Non-pigmented ciliary epithelial cell (primary cell): Measurements from ENCODE around the gene DNAJB14.

Experiments used
- DNase-seq: peaks from one replicate; pipeline ENCODE4 v3.0.0-alpha.2; 2010; ENCODE audit warnings: low read depth

The DNAJB14 gene

DNA sequence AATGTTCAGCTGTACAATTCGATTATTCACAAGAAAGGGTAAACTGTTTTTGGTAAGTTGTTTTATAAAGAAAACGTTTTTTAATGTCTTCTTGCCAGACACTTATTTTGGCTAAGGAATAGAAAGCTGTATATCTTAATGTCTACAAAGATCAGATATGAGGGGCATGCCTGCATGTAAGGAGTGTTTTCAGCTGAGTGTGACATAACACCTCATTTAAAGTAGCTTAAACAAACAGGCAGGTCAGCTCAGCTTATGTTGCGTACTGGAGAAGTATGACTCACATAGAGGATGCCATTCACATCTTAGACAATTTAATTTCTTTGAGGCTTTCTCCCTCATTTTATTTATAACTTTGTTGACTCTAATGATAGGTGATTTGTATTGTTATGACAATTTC lies 82.6 kb downstream of the DNAJB14 start:
- DNase-seq = no peak

DNA sequence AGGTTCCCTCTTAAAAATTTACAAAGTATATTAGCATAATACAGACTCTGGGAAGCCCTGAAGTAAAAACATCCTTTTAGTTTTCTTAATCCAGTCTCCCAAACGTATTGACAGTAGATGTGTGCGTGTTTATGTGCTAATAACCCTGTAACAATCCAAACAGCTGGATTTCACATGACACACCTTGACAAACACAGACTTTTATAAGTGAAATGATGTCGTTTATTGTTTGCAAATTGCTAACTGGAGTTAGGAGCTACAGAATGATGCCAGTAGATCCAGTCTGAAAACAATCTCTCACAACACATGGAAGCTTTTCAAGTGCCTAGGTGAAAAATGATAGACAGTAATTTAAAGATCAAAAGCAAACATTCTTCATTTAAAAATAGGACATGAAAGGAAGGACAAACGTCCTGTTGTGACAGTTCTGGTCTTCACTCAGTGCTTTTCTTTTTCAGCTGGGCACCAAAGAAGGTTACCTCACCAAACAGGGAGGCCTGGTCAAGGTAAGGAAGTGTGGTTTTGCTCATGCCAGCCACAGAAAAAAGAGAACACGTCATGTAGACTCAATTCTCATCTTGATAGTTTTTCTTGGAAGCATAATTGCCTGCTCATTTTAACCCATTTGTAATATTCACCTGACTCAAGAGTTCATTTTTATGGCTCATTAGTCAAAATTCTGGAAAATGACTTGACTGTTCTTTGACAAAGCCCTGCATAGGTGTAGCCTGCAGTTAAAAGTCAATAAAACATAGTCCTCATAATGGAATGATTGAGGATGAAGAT lies 85.1 kb downstream of the DNAJB14 start:
- no peak for DNase-seq

DNA sequence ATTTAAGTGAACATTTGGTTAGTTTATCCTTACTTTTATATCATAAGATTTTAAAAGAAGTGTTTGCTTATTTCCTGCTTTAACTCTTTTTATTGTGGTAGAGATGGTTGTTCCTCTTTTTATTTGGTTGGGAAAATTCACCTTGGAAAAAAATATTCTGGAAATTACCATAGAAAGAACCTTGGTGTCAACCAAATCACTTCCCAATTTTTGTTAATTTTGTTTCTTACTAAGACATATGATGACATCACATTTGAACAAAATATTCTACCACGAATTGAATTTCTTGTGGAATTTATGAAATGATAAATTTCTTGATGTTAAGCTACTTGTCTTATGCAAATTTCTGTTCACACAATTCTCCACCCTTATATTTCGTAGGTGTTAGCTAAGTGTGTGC lies 85.9 kb downstream of the DNAJB14 start:
- no peak for DNase-seq

DNA sequence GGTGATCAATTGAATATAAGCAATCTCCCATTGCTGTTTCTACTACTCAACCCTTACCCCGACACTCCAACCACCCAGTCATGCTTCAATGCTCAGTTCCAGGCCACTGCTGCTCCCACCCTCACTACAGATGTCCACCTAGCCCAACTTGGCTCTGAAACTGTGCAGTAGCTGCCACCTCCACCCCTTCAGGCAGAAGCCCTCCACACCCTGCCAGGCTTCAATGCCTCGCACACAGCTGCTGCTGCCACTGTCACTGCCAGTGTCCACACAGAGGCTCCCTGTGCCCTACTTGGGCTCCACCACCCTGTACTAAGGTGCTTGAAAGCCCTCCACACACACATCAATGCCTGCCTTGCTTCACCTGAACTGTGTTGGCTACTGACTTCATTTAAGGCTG lies 86.8 kb downstream of the DNAJB14 start:
- DNase-seq = no peak

DNA sequence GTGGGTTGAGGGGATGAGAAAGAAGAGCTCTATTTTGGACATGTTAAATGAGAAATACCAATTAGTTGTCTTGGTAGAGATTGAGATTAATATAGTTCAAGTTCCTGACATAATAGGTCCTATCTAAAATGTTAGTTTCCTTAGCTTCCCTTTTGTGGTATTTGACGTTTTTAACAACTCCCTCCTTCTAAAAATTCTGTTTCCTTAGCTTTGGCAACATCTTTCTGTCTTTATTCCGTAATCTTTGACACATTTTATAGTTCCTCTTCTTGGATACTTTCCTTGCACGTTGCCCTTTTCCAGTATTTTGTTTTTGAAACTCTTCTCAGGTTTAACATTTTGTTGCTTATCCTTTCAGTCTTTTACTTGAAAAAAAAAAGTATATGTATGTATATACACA lies 89.1 kb downstream of the DNAJB14 start:
- DNase-seq = no peak

DNA sequence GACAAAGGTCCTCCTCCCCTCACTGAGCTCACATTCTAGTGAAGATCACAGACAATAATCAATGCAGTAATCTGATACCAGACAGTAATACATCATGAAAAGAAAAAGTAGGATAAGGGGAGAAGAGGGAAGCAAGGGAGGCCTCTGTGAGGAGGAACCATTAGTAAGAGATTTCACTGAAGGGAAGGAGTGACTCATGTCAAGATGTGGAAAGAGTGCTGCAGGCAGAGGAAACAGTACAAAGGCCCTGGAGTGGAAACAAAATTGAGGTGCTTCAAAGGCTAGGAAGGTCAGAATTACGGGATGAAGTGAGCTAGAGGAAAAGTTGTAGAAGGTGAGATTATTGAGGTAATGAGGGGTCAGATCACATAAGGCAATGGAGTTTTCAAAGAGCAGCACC lies 90.3 kb downstream of the DNAJB14 start:
- DNase-seq = no peak

- DNase-seq = no peak
Measured at GRCh38 chr4:99855678-99856077, 90.7 kb downstream of the DNAJB14 start.

- no peak for DNase-seq
Measured at GRCh38 chr4:99853999-99854398, 92.4 kb downstream of the DNAJB14 start.

DNA sequence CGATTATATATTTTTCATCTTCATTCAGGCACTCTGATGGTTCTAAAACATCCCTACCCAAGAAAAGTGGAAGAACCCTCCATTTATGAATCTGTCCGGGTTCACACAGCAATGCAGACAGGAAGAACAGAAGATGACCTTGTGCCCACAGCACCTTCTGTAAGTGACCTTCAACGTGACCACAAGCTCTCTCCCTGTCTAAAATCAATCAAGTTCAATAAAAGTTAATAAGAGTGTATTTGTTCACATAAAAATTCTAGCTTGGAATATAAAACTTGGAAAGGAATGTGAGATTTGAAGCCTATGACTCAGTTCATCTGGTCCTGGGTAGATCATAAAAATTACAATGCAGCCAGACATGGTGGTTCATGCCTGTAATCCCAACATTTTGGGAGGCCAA lies 93.2 kb downstream of the DNAJB14 start:
- no peak for DNase-seq

DNA sequence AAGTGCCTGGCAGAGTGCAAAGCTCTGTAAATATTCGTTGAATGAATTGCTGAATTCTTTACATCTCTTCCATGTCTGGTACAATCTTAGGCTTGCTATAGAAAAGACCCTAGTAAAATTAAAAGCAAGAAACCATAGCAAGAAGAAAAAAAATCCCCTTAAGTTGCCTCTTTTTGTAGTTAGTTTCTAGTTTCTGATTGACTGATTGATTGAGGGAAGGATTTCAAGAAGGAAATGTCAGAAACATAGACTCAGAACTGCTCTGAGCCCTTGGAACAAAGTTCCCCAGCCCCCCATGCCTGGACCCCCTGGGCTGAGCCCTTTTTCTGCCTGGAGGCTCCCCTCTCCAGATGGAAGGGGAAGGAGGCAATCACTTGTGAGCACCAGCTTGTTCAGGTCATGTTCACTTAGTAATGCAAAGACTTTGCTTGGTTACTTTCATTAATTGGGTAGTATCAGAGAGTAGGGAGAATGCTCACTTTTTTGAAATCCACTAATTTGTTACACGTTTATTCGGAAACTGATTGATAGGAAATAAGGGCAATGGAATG lies 94.1 kb downstream of the DNAJB14 start:
- DNase-seq = no peak

DNA sequence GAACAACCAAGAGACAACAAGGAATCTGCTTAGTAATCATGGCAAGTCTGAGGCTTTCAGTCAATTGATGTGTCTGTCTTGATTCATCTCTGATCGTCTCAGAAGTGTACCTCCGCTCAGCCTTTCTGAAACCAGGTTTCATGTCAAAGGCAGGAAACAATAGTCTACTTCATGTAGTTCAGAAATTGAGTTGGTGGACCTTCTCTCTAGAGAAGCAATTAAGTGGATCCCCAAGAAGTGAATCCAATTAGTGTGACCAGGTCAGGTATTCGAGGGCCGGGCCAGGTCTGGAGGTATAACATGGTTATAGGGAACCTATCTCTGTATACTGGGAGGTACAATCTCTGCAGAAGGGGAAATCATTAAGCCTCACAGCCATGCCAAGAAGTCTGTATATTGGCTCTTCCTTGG lies 97.8 kb downstream of the DNAJB14 start:
- no peak for DNase-seq

DNA sequence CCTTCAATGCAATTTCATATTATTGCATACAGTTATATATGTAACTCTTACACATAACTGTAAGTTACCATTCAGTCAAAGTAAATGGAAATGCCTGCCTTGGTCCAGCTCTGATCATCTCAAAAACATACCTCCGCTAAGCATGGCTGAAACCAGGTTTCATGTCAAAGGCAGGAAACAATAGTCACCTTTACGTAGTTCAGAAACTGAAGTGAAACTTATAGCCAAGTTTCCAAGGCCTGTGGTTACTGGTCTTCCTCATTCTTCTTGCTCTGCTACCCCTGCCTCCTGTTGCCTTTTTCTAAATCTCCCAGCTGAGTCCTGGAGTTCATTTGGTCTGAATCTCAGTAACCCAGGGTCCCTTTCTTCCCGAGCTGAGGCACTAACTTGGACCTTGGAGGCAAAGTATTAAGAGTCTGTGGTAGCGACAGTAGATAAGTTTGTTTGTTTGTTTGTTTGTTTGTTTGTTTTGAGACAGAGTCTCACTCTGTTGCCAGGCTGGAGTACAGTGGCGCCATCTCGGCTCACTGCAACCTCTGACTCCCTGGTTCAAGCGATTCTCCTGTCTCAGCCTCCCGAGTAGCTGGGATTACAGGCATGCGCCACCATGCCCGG lies 98.9 kb downstream of the DNAJB14 start:
- DNase-seq = no peak

- no peak for DNase-seq
Measured at GRCh38 chr4:99846891-99847290, 99.5 kb downstream of the DNAJB14 start.
